K562 (cell line): Measurements from ENCODE around the gene ODR4. TPM values are rescaled to one million over a fixed set of nuclear protein-coding genes. Genes with fewer than 3 reads are reported as not detected.

Experiments used
- ATAC-seq: fragments of 200-7000 bp; cut with Tn5 transposase; 3 replicates; pipeline ENCODE4 v1.9.1; 2020; ENCODE audit warnings: moderate library complexity
- BruUV-seq: library from RNA; stranded (reverse); fragments of 400-500 nt; replicated peaks from 2 replicates; lab custom pipeline; 2021; lab: Mats Ljungman, UMichigan
- CTCF ChIA-PET: fragments of 300-600 bp; formaldehyde crosslinking; extraction: SDS; loops from one replicate; lab custom pipeline; 2021; ENCODE audit warnings: low intra/inter-chr PET ratio; lab: Yijun Ruan, JAX
- POLR2A ChIA-PET: fragments of 300-600, 350-650 bp; sonication (Branson Sonifier 250); formaldehyde crosslinking; extraction: SDS; loops from one replicate; lab custom pipeline; 2021; ENCODE audit warnings: antibody characterized with exemption, inconsistent platforms; lab: Yijun Ruan, JAX
- DNase-seq, 4 experiments: peaks; one replicate each; pipeline versions ENCODE4 v3.0.0 to v3.0.0-alpha.2; 2011 to 2018; ENCODE audit warnings: low spot score in 3 of 4, mixed read lengths in 3 of 4; ENCODE audit errors: extremely low read depth in 1 of 4
- FAIRE-seq: peaks from 2 replicates; lab custom pipeline; 2011; peaks lifted over from hg19 to GRCh38; lab: Jason Lieb, UNC
- H2AFZ ChIP-seq: 2 replicates; pipeline ENCODE4 v1.6.0; 2011; ENCODE audit warnings: low read depth, low read length, control low read depth, inconsistent platforms
- H3K27ac ChIP-seq: fragments of 200-600 bp; 3 replicates; pipeline ENCODE4 v1.8.0; 2011; ENCODE audit warnings: low read depth, mild to moderate bottlenecking, control low read depth, inconsistent platforms, low read length, moderate library complexity, mixed read lengths; ENCODE audit errors: extremely low read depth
- H3K27me3 ChIP-seq, 2 experiments: fragments of 300-600 bp in 1 of 2; 2 replicates in 1 of 2; 3 replicates in 1 of 2; pipeline versions ENCODE4 v1.6.0 to v1.8.0; 2011; ENCODE audit warnings: inconsistent platforms in 2 of 2, low read length in 2 of 2, mild to moderate bottlenecking in 1 of 2, mixed read lengths in 1 of 2, moderate library complexity in 1 of 2; ENCODE audit not compliant: control insufficient read depth in 2 of 2, insufficient read depth in 2 of 2
- H3K36me3 ChIP-seq: fragments of 300-600 bp; 3 replicates; pipeline ENCODE4 v1.8.0; 2011; ENCODE audit warnings: mild to moderate bottlenecking, low read length, inconsistent platforms; ENCODE audit not compliant: control insufficient read depth, insufficient read depth
- H3K4me1 ChIP-seq, 2 experiments: fragments of 200-600 bp in 1 of 2; replicated peaks in 1 of 2; 2 replicates in 1 of 2; 3 replicates in 1 of 2; pipeline versions ENCODE4 v1.5.1 to v1.8.0; 2011; ENCODE audit warnings: inconsistent platforms in 2 of 2, low read length in 2 of 2, mild to moderate bottlenecking in 1 of 2, mixed read lengths in 1 of 2, moderate library complexity in 1 of 2; ENCODE audit not compliant: control insufficient read depth in 2 of 2, insufficient read depth in 2 of 2
- H3K4me2 ChIP-seq: 2 replicates; pipeline ENCODE4 v1.6.1; 2011; ENCODE audit warnings: low read length, control low read depth, inconsistent platforms, mixed read lengths; ENCODE audit not compliant: insufficient read depth
- H3K4me3 ChIP-seq: fragments of 200-600 bp; sonication (generic), shearing (Covaris generic); 2 replicates; pipeline ENCODE4 v1.5.1; 2016; ENCODE audit warnings: control low read depth, inconsistent platforms
- H3K79me2 ChIP-seq: fragments of 200-600 bp; 3 replicates; pipeline ENCODE4 v1.8.0; 2011; ENCODE audit warnings: low read length, inconsistent platforms; ENCODE audit not compliant: control insufficient read depth, insufficient read depth
- H3K9ac ChIP-seq, 2 experiments: 2 replicates each; pipeline versions ENCODE4 v1.6.0 to v1.6.1; 2011; ENCODE audit warnings: low read depth in 2 of 2, low read length in 2 of 2, control low read depth in 1 of 2, inconsistent platforms in 1 of 2, mild to moderate bottlenecking in 1 of 2, mixed read lengths in 1 of 2; ENCODE audit not compliant: insufficient read depth in 1 of 2
- H3K9me1 ChIP-seq: one replicate; pipeline ENCODE4 v1.6.0; 2011; ENCODE audit warnings: inconsistent platforms, mild to moderate bottlenecking, low read length, moderate library complexity; ENCODE audit not compliant: control insufficient read depth, insufficient read depth
- H3K9me3 ChIP-seq: replicated peaks from 2 replicates; pipeline ENCODE4 v1.5.1; 2011; ENCODE audit warnings: low read depth, low read length, inconsistent platforms; ENCODE audit not compliant: control insufficient read depth, insufficient read depth
- H4K20me1 ChIP-seq: replicated peaks from 2 replicates; pipeline ENCODE4 v1.6.1; 2011; ENCODE audit warnings: low read length, inconsistent platforms, mixed read lengths; ENCODE audit not compliant: control insufficient read depth, insufficient read depth
- ILK ChIP-seq: fragments of 450-650 bp; IDR thresholded peaks from 2 replicates; pipeline ENCODE4 v1.6.1; 2016; ENCODE audit warnings: missing genetic modification characterization, low read depth, mild to moderate bottlenecking, missing compliant biosample characterization, moderate library complexity, borderline replicate concordance
- MEIS2 ChIP-seq: fragments of 450-650 bp; IDR thresholded peaks from 2 replicates; pipeline ENCODE4 v1.6.1; 2014; ENCODE audit warnings: mild to moderate bottlenecking; ENCODE audit not compliant: partially characterized antibody
- PKNOX1 ChIP-seq: fragments of 450-650 bp; IDR thresholded peaks from 2 replicates; pipeline ENCODE4 v1.6.1; 2016
- PURB ChIP-seq: sonication (generic); formaldehyde crosslinking; IDR thresholded peaks from 2 replicates; pipeline ENCODE4 v1.9.0; 2021; ENCODE audit warnings: low read depth, mild to moderate bottlenecking, missing genetic modification reagents
- ZBTB17 ChIP-seq: fragments of 450-650 bp; formaldehyde crosslinking; IDR thresholded peaks from 2 replicates; pipeline ENCODE4 v1.4.0; 2020; ENCODE audit warnings: mild to moderate bottlenecking
- WGBS: fragments of 100-300 bp; shearing (Covaris generic); methylation state at CpG from one replicate; pipeline ENCODE4 v1.1.6; 2016; ENCODE audit warnings: low coverage, mixed read lengths; ENCODE audit not compliant: insufficient coverage; ENCODE audit errors: missing lambda C conversion rate; 5-methylcytosine and 5-hydroxymethylcytosine counted together
- in situ Hi-C: fragments of 300-500 bp; cut with MboI; formaldehyde crosslinking; loops from 4 replicates; pipeline ENCODE4 v1.15.0; 2018; ENCODE audit warnings: inconsistent platforms, mixed read lengths
- intact Hi-C: fragments of 100-400 bp; cut with micrococcal nuclease; formaldehyde crosslinking; loops from 2 replicates; pipeline ENCODE4 v1.14.2; 2022
- polyA plus RNA-seq, 8 experiments: library from polyadenylated mRNA; depleted of rRNA in 4 of 8; stranded (reverse) in 5 of 8; unstranded in 3 of 8; fragments of >200 nt; fragmentation: Nextera tagmentation in 2 of 8; fragmentation: Illumina TruSeq in 1 of 8; extraction: Ambion mirVana in 2 of 8; extraction: Trizol in 1 of 8; gene quantifications; 2 replicates each; pipeline versions ENCODE4 v1.2.1 to v1.2.3, GENCODE V29; 2011 to 2014; ENCODE audit warnings: inconsistent platforms in 1 of 8, missing spikeins in 1 of 8
- total RNA-seq, 7 experiments: library from RNA; depleted of rRNA in 6 of 7; stranded (reverse); fragments of >200 nt in 6 of 7; fragmentation: Illumina TruSeq in 2 of 7; extraction: Trizol in 2 of 7; gene quantifications; 2 replicates each; pipeline versions ENCODE4 v1.2.1 to v1.2.3, GENCODE V29; 2011 to 2021; ENCODE audit warnings: low replicate concordance in 1 of 7
- TF ChIP-seq, protein P1 (sequence below): fragments of 250-450 bp; sonication (Bioruptor Pico); IDR thresholded peaks from 2 replicates; pipeline ENCODE4 v1.8.0; 2022; ENCODE audit warnings: inconsistent platforms
- TF ChIP-seq, protein P2 (sequence below), 2 experiments: IDR thresholded peaks in 1 of 2; conservative IDR thresholded peaks in 1 of 2; 2 replicates each; pipeline ENCODE4 v1.6.1; 2016; ENCODE audit warnings: low read depth in 2 of 2, mild to moderate bottlenecking in 1 of 2, missing compliant biosample characterization in 1 of 2, missing genetic modification characterization in 1 of 2, moderate library complexity in 1 of 2
- TF ChIP-seq, protein P3 (sequence below): fragments of 450-650 bp; IDR thresholded peaks from 2 replicates; pipeline ENCODE4 v1.6.1; 2016; ENCODE audit warnings: mild to moderate bottlenecking

The ODR4 gene
- total and polyA plus RNA-seq, 9 of the 15 experiments (the other 6 are each of a cell fraction or from before 2014, with no cell fraction given) = 23.1 to 63.9 (median 44.1) TPM

DNA sequence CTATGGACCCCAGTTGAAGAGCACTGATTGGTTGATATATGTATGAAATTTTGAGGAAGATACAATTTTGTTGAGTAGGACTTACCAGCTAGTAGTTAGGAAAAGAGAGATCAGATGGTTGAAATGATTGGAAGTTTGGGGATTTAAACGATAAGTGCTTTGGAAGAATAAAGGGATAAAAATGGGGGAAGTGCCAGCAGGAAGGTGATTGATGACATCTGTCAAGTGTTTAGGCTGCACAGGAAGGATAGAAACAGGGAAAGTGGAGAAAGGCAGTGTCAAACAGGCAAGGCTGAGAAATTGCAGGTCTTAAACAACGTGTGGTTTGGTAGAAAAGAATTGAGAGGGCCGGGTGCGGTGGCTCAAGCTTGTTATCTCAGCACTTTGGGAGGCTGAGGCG lies 62.9 kb downstream of the ODR4 start:
- H3K4me1 ChIP-seq = no peaks in the 10 kb centered on the region
- BruUV-seq = no TSS peak
- CTCF ChIA-PET = no interaction called here
- no peak overlapping the region for H3K9ac ChIP-seq
- no peak overlapping the region for H3K27ac ChIP-seq
- POLR2A ChIA-PET = no interaction called here
- no peaks in the 10 kb centered on the region for H3K9me3 ChIP-seq
- intact Hi-C loops = no loop called here
- FAIRE-seq (no peak), ATAC-seq (no peak), DNase-seq (no peak)
- no peaks in the 10 kb centered on the region for H3K9me1 ChIP-seq
- WGBS = under 1% methylated on average over 5 of the region's 5 CpGs
- in situ Hi-C loops = no loop called here
- H4K20me1 ChIP-seq = no peaks in the 10 kb centered on the region
- TF ChIP-seq ILK = no peak
- no peak for TF ChIP-seq PURB (CRISPR knock-in tag)
- peak; percentile 68 for TF ChIP-seq PKNOX1
- TF ChIP-seq, protein P1, sequence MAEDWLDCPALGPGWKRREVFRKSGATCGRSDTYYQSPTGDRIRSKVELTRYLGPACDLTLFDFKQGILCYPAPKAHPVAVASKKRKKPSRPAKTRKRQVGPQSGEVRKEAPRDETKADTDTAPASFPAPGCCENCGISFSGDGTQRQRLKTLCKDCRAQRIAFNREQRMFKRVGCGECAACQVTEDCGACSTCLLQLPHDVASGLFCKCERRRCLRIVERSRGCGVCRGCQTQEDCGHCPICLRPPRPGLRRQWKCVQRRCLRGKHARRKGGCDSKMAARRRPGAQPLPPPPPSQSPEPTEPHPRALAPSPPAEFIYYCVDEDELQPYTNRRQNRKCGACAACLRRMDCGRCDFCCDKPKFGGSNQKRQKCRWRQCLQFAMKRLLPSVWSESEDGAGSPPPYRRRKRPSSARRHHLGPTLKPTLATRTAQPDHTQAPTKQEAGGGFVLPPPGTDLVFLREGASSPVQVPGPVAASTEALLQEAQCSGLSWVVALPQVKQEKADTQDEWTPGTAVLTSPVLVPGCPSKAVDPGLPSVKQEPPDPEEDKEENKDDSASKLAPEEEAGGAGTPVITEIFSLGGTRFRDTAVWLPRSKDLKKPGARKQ (CRISPR knock-in tag) = no peak
- TF ChIP-seq MEIS2 = peak; percentile 79
- TF ChIP-seq, protein P2, sequence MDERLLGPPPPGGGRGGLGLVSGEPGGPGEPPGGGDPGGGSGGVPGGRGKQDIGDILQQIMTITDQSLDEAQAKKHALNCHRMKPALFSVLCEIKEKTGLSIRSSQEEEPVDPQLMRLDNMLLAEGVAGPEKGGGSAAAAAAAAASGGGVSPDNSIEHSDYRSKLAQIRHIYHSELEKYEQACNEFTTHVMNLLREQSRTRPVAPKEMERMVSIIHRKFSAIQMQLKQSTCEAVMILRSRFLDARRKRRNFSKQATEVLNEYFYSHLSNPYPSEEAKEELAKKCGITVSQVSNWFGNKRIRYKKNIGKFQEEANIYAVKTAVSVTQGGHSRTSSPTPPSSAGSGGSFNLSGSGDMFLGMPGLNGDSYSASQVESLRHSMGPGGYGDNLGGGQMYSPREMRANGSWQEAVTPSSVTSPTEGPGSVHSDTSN (CRISPR knock-in tag; IDR thresholded peaks at IDR 0.05; ENCODE audit: low read depth) = no peak
- TF ChIP-seq, protein P2 (tag; conservative IDR thresholded peaks at IDR 0.05; ENCODE audit: low read depth) = peak; percentile 79
- TF ChIP-seq, protein P3, sequence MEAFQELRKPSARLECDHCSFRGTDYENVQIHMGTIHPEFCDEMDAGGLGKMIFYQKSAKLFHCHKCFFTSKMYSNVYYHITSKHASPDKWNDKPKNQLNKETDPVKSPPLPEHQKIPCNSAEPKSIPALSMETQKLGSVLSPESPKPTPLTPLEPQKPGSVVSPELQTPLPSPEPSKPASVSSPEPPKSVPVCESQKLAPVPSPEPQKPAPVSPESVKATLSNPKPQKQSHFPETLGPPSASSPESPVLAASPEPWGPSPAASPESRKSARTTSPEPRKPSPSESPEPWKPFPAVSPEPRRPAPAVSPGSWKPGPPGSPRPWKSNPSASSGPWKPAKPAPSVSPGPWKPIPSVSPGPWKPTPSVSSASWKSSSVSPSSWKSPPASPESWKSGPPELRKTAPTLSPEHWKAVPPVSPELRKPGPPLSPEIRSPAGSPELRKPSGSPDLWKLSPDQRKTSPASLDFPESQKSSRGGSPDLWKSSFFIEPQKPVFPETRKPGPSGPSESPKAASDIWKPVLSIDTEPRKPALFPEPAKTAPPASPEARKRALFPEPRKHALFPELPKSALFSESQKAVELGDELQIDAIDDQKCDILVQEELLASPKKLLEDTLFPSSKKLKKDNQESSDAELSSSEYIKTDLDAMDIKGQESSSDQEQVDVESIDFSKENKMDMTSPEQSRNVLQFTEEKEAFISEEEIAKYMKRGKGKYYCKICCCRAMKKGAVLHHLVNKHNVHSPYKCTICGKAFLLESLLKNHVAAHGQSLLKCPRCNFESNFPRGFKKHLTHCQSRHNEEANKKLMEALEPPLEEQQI = no peak
- no peak for TF ChIP-seq ZBTB17
- H2AFZ ChIP-seq = no peak overlapping the region
- H3K36me3 ChIP-seq = no peaks in the 10 kb centered on the region
- H3K4me3 ChIP-seq = no peak overlapping the region
- H3K27me3 ChIP-seq = no peaks in the 10 kb centered on the region
- no peak overlapping the region for H3K4me2 ChIP-seq
- H3K79me2 ChIP-seq = no peaks in the 10 kb centered on the region
